HG02970 (cell line): ENCODE data around the gene NUDT16.
"Not testable (repeated sequence)": the region's sequence is repeated elsewhere in the genome, so short reads cannot be mapped to it uniquely, and the experiment has no call there.

ENCODE experiments used
- ATAC-seq: cut with Tn5 transposase; IDR thresholded peaks from one replicate; pipeline ENCODE4 v1.9.1; 2021; ENCODE audit warnings: mild to moderate bottlenecking, moderate library complexity, moderate number of reproducible peaks; ENCODE audit not compliant: unreplicated experiment, low FRiP score

The NUDT16 gene

DNA sequence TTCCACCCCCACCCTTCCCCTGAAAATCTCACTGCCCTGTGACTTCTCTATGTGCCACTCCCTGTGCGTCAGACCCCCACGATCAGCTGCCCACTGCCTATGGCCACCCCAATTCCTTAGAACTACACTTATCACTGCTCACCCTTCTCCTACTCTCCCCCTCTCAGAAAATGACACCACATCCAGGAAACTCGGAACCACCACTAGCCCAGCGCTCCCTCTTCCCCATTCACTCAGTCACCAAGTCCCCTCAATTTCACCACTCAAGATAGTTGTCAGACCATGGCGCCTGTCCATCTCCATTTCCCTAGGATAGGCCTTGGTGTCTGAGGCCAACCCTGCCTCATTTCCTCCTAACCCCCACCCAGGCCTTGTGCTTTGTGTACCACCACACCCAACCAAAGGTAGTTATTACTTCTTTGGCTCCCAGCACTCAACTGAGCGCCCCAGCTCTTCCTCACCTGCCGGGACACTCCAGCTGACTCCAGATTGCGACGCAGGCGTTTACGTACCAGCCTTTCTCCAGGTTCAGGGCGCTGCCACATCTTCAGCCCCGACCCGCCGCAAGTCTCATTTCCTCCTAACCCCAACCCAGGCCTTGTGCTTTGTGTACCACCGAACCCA lies 641 bp upstream of the NUDT16 start:
- not testable (repeated sequence) for ATAC-seq

DNA sequence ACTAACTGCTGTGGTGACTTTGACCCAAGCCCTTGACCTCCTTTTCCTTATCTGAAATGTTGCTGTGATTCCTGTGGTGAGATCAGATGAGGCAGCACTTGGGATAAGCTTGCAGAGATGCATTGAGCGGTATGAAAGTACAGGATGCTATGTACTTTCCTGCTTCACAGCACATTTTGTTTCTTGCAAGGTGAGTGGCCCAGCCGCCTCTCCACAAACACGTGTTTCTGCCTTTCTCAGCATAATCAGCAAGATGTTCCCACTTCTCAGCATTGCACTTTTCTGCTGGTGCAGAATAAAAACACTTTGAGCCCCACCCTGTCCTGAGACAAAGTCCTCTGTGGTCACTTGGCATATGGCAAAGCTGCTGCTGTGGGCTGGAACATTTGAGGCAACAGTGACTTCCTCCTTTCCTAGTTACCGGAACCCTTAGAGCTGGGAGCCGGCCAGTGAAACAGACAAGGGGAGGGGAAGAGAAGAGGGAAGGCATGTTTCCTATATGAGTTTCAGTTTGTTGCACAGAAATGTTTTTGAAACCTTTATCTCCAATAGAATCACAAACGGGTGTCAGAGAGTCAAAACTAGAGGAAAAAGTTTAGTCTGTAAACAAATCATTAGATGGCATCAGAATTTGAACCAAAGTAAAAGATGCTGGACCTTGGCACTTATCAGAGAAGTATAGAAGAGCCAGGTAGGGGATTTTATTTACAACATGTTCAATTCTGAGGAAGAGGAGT lies 5.0 kb downstream of the NUDT16 start:
- ATAC-seq, result no peak

DNA sequence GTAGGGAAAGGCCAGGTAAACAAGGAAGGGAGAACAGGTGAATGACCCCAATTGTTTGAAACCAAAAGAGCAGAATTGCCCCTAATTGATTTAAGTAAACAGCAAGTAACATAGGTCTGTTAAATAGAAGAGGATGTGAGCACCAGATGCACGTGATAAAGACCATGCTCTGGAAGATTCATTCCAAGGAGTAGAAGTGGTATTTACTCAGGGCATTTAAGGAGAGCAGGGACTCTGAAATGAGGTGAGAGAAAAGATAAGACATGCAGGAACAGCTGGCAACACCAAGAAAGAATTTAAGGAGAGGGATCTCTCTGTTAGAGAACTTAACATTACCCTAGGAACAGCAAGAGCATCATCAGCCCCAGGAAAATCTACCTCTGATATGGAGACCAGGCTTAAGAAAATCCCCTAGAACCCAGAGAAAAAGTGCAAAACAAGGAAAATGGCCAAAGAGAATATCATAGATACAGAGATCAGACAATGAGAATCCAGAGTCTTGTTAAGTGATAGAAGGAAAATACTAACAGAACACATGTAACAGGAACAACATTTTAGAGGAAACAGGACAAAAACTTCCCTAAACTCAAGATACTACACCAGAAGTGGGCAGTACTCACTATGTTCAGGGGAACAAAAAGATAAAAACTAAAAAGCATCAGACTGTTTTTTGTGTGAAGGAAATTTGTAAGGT lies 6.4 kb downstream of the NUDT16 start:
- no peak for ATAC-seq

DNA sequence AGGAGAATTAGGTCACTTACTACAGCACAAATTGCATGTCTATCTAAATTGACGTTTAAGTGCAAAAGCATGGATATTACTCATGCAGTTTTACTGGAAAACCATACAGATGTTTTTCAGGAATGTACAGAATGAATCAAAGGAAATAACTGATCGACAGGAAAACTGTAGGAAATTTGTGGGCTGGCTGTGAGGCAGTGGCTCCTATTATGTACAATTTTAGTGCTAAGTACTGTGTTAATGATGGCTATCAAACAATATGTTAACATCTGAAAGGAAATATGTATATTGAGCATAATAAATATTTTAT lies 6.9 kb downstream of the NUDT16 start:
- no peak for ATAC-seq

DNA sequence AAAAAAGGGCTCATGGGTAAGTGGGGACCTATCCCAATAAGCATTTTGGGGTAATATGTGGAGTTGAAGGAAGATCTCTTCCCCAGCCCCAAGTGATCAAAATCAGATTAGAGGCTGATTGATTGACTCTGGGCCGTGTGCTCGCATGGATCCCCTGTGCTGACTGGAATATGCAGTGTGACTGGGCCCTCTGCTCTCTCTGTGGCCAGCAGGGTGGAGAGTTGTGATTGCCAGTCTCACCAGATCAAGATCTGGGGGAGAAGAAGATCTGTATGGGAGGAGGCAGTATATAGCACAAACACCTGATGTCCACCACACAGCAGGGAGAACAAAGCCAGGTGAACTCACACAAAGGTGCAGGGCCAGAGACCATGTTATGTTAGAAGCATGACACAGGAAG lies 8.8 kb downstream of the NUDT16 start:
- ATAC-seq, result no peak

DNA sequence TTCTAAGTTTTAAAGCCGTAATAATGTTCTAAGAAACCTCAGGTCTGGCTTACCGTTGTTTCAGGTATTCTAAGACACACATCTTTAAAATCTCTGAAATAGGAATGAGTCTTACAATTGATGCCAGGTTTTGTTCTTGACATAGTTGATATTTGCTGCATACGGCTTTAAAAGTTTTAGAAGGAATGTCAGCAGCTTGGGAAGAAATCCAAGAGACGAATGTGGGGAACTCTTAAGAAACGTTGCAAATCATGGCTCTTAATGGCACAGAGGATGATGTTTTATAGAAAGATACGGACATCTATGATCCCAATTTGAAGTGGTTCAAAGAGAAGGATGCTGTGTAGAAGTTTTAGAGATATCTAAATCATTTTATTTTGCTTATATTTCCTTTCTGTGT lies 11.5 kb downstream of the NUDT16 start:
- no peak for ATAC-seq

DNA sequence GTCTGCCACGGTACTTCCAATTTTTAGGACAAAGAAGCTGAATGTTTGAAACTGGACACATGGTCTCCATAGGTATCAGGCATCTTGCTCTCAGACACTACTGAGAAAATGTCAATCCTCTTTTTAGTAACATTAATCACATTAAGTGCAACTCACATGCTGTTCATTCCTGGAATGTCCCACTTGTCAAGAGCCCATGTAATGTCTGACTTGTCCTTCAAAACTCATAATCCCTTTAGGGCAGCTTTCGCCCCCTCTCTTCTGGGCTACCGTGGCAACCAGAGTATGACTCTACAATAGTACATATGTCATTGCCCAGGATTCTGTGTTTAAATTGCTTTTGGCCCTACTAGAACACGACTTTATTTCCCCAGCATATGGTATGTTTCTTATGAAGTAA lies 12.3 kb downstream of the NUDT16 start:
- ATAC-seq, result no peak

DNA sequence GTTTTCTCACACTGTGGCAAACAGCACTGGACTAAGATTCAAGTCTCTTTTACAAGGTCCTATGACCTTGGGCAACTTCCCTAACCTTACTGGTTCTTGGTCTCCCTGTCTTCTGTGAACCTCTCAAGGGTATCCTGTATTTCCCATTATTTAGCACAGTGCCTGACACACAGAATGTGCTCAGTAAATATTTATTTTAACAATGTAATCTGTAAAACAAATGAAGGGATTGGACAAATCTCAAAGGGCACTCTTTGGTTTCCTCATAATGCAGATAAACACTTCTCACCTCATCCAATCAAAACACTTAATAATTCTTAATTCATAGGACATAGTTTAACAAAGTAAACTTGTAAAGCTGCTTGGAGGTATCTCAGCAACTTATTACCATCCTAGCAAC lies 12.8 kb downstream of the NUDT16 start:
- no peak for ATAC-seq

DNA sequence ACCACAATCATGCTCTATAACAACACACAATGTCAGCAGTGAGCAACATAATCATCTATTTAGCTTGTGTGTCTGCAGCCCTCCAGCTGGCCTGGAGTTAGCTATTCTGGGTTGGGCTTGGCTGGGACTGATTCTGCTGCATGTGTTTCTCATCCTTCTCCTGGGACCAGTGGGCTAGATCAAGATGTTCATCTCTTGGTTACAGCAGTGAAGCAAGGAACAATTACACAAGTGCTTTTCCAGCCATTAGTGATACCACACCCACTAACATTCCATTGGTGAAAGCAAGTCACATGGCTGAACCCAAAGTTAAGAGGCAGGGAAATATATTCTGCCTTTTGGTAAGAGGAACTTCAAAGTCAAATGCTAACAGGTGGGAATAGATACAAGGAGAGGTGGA lies 14.6 kb downstream of the NUDT16 start:
- no peak for ATAC-seq

DNA sequence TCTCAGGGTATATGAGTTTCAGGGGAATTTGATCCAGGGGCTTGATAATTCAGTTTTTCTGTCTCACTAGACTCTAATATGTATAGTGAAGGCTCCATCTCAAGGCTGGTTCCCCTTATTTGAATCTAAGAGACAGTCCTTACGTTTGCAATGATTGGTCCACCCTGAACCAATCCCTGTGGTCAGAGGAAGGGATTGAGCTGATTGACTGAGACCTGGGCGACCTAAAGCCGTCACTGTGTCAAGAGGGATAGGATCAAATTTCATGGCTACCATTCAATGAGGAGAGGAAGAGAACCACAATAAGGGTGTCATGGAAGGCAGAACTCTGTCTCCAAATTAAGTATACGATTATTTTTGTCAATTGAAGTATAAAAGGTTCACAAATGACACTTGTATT lies 16.3 kb downstream of the NUDT16 start:
- no peak for ATAC-seq

DNA sequence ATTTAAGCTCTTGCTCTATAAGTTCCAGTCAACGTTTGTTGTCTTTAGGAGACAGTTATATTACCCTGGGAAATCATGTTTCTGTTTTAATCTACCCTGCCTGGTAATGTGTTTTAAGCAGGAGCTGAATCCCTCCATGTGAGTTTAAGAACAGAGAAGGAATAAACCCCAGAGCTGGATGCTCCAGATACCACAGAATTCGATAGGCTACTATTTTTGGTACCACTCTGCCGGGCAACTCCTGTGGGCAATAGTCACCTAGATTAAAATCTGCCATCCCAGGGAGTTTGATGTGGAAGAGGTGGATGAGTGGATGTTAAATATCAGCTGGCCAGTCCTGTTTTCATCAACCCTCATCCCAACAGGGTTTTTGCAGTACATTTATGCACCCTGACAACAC lies 20.4 kb downstream of the NUDT16 start:
- ATAC-seq, result no peak

DNA sequence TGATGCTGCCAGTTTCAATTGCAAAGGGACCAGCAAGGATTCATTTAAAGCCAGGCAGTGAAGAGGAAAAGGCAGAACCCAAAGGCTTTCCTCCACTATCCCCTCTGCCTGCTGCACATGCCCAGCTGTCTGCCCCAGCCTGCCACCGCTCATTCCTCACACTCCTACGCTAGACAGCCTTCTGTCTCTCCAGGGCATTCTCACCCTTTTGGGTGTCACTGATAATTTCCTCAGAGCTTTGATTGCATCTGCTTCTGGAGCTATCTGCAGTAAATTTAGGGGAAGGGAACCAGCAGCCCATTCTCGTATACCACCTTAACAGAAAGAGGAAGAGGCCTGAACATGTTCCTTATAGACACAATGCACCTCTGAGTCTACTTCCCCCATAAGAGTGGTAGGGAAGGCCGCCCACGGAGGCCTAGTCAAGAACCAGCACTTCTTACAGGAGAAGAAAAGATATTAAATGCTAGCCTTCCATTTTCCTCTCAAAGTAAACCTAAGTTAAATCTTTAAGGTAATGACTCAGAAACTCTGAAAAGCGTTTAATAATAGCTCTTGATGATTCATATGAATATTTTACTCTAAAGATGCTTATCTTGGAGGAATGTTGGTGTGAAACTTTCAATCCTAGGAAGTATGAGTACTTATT lies 20.9 kb downstream of the NUDT16 start:
- no peak for ATAC-seq

DNA sequence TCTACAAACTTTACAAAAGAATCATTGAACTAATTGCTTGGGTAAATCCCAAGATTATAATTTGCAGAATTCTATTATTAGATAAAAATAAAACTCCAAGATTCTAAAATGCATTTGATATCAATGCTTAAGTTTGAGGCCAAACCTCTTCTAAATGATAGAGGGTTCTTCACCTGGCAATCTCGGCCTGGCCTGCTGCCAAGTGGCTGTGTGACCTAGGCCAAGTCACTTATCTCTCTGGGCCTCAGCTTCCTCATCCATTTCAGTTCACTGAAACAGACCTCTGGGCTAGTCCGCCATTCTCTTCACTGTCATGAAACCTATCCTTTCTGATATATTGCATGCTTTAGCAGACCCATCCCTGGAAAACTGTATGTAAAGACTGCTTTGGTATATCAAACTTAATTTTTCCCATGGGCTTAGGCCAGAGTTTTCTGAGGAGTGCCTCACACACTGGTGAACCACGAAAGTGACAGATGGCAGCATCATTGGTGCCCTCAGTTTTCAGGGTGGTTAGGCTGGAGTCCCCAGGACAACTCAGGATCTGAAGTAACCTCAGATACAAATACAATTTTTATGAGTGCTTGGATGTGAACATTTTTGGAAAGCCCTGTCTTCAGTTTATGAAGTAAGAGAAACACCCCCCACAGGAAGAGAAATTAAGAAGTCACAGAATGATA lies 21.8 kb downstream of the NUDT16 start:
- ATAC-seq, result no peak

DNA sequence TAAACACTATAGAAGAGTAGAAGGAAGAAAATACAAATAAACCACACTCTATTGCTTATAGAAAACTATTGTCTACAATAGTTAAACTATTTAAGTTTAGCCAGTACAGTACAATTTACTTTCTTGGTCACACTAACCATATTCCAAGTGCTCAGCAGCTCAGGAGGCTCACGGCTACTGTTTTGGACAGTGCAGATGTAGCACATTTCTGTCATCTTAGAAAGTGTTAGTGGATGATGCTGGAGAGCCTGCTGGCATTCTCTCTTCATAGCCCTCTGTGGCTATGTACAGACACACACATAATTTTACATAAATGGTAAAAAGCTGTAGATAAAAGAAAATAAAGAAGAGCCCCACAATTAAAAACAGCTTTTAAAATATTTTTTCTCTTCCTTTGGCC lies 23.8 kb downstream of the NUDT16 start:
- ATAC-seq, result no peak

DNA sequence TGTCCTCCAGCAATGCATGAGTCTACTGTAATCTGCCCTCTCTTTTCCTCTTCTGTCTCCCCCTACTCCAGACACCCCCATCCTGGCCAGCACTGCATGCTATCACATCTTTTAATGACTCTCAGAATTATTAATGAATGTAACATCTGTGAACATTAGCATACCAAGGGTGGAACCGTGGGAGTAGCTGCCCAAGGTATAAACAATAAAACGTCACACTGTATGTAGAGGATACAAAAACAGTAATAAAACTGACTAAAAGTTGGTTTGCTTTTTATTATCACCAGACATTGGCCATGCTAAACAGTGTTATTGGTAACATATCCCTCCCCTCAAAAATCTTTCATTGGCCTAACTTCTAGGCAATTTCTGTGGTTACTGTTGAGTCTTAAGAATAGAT lies 24.7 kb downstream of the NUDT16 start:
- ATAC-seq, result no peak

DNA sequence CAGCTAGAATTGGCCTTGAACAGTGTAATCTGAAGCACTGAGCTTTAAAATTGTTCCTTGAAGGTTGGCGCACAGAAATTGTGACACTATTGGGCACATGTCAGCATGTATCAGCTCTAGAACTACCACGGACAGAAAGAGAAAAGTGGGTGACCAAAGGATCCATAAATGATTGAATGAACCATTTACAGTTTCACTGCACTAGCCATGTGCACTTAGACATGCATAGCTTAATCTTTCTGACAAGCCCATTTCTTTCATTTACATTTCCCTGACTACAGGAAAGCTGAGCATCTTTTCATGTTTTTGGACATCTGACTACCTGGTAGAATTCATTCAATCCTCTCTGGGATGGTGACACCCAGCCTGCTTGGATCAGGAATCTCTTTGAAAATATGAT lies 36.2 kb downstream of the NUDT16 start:
- no peak for ATAC-seq

DNA sequence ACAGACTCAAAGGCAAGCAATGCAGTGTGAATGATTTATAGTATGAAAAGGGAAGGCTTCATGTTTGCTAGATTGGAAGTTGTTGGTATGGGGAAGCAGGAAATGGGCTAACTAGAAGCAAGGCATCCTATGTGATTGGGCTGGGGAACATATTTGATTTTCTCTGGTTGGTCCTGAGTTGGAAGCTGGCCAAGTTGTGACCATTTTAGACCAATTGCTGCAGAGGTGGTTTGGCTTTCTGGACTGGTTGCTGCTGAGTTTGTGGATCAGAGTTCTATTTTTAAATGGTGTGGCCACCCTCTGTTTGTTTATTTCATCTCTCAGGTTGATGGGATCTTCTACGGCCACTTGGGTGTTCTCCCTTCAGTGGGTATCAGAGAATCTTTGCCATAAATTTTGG lies 39.7 kb downstream of the NUDT16 start:
- ATAC-seq, result no peak

DNA sequence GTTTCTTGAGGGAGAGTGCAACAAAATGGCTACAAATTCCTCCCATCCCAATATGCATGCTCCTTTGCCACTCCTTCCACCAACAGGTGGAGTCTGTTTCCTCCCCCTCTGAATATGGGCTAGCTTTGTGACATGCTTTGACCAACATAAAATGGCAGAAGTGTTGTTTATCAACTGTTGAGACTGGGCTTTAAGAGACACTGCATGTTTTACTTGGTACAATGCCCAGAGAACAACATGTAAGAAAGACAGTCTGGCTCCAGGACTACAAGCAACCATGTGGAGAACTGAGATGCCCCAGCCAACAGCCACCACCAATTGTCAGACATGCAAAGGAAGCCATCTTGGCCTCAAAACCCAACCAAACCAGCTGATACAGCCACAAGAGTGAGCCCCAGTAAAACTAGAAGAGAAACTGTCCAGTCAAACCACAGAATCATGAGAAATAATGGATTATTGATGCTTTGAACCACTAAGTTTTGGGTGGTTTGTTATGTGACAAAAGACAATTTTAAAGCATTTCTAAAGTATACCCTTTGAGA lies 40.5 kb downstream of the NUDT16 start:
- no peak for ATAC-seq

DNA sequence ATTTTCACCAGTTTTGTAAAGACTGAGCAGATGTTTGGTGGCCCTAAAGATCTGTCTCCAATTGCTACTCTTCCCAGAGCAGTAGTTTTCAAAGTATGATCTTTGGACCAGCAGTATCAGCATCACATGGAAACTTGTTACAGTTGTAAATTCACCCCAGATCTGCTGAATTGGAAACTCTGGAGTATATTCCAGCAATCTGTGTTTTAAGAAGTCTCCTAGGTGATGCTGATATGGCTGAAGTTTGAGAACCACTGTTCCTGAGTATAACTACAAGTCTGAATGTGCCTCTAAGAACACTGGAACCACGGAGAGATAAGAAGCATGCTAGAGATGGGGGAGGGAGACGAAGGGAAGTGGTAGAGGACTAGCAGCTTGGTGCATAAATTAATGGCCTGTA lies 45.7 kb downstream of the NUDT16 start:
- ATAC-seq, result no peak

DNA sequence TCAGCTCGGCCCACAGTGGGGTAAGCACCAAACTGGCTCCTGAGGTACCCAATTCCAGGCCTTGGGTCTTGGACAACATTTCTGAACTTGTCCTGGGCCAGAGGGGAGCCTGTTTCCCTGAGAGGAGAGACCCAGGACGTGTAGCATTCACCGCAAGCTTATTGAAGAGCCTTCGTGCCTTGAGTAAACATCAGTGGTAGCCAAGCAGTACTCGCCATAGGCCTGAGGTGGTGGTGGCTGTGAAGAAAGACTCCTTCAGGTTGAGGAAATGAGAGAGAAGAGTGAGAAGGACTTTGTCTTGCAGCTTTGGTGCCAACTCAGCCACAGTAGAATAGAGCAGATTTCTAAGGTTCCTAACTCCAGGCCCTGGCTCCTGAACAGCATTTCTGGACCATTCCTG lies 50.2 kb downstream of the NUDT16 start:
- no peak for ATAC-seq

DNA sequence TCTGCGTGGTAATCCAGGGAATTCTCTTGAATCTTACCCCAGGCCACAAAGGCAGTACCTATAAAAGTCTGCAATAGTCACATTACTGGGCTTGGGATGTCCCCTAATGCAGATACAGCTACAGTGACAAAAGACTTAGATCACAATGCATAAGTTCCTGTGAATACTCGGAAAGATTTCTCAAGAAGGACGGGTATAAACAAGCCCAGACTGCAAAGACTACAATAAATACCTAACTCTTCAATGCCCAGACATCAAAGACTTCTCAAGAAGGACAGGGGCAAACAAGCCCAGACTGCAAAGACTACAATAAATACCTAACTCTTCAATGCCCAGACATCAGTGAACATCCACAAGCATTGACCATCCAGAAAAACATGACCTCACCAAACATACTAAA lies 50.9 kb downstream of the NUDT16 start:
- no peak for ATAC-seq
